ENCODE measurements around the gene XKR8. TPM values are rescaled to one million over a fixed set of nuclear protein-coding genes. Genes with fewer than 3 reads are reported as not detected.

The XKR8 gene
- total and polyA plus RNA-seq, 2 of the 4 experiments (the other 2 are of a cell fraction), result 1.1 to 10.7 TPM

- no peaks in the 10 kb centered on the region for H3K27me3 ChIP-seq (ENCODE audit: control insufficient read depth, insufficient read depth, low read length)
- H3K79me1 ChIP-seq (ENCODE audit: low read depth in 1 of 2, low read length in 2 of 2), result peaks cover 4 to 32% of the 10 kb centered on the region in 2 experiments; a peak in 3 of 4 replicates
- TF ChIP-seq MAZ (IDR thresholded peaks at IDR 0.05; ENCODE audit: borderline replicate concordance, low read depth, low read length), result no peak
- TF ChIP-seq CTCF (conservative IDR thresholded peaks at IDR 0.05; ENCODE audit: low read depth, low read length), result no peak
- TF ChIP-seq RAD21 (IDR thresholded peaks at IDR 0.05; ENCODE audit: low read length), result no peak
- TF ChIP-seq USF2 (IDR thresholded peaks at IDR 0.05; ENCODE audit: low read depth, low read length), result no peak
- no peak for TF ChIP-seq CHD1 (IDR thresholded peaks at IDR 0.05; ENCODE audit: low read depth, low read length)
- no peak for TF ChIP-seq MAFK (IDR thresholded peaks at IDR 0.05; ENCODE audit: low read depth, low read length)
- no peak for TF ChIP-seq SMC3 (IDR thresholded peaks at IDR 0.05; ENCODE audit: low read depth, low read length)
- TF ChIP-seq POLR2A (IDR thresholded peaks at IDR 0.05; ENCODE audit: low read depth, low read length), result no peak
- TF ChIP-seq RCOR1 (IDR thresholded peaks at IDR 0.05; ENCODE audit: insufficient replicate concordance, low read length), result no peak
- no peak for TF ChIP-seq CEBPB (IDR thresholded peaks at IDR 0.05; ENCODE audit: low read depth, low read length)
- no peak for TF ChIP-seq FOS (IDR thresholded peaks at IDR 0.05; ENCODE audit: low read depth, low read length)
- TF ChIP-seq RFX5 (IDR thresholded peaks at IDR 0.05; ENCODE audit: low read depth, low read length), result no peak
- TF ChIP-seq NFE2L2 (IDR thresholded peaks at IDR 0.05; ENCODE audit: low read depth, low read length), result no peak
- no peak for TF ChIP-seq ELK1 (IDR thresholded peaks at IDR 0.05; ENCODE audit: borderline replicate concordance, low read depth, low read length)
- peaks cover 17% of the 10 kb centered on the region for H3K4me1 ChIP-seq (ENCODE audit: control insufficient read depth, insufficient read depth, low read length)
- peak overlapping the region; percentile 71 for H4K91ac ChIP-seq (ENCODE audit: insufficient read depth, low read depth, low read length)
- H2BK120ac ChIP-seq (ENCODE audit: low read depth, low read length), result peak overlapping the region; percentile 43
- 95% methylated on average over 4 of the region's 4 CpGs; no CpG with 5 or more reads in 1 of the 2 experiments for WGBS, 2 experiments (ENCODE audit: extremely low coverage in 2 of 2, insufficient read length in 1 of 2)
- ChIA-PET CTCF (no interaction called here), POLR2A (ENCODE audit: unreplicated experiment) (interaction anchor here (0.7 kb wide), 1 partner anchor 12 kb away, joined by 4 read pairs; no protein-coding TSS in a partner anchor)
- peak overlapping the region; percentile 5; the same call in 1 of the 2 replicates for H3K18ac ChIP-seq (ENCODE audit: low read depth, low read length)
- peak overlapping the region; percentile 83 for H3K4ac ChIP-seq (ENCODE audit: low read depth, low read length)
- peaks cover 22% of the 10 kb centered on the region for H3K9me1 ChIP-seq (ENCODE audit: insufficient read depth, low read length)
- H2AK9ac ChIP-seq (replicated peaks; ENCODE audit: low read depth, low read length, poor library complexity), result no peak overlapping the region
- H4K5ac ChIP-seq (ENCODE audit: low read depth, low read length), result peak overlapping the region; percentile 23; the same call in 1 of the 2 replicates
- H2AFZ ChIP-seq (replicated peaks; ENCODE audit: low read length, poor library complexity), result no peak overlapping the region
- ATAC-seq (ENCODE audit: low read depth) (no peak), DNase-seq (no peak)
- H3K23ac ChIP-seq (ENCODE audit: low read depth, low read length), result peak overlapping the region; percentile 44; the same call in 1 of the 2 replicates
- peak overlapping the region; percentile 60 to 70; a peak in 3 of 4 replicates for H4K8ac ChIP-seq (ENCODE audit: low read depth in 2 of 2, low read length in 2 of 2)
- peak overlapping the region; percentile 68; the same call in 1 of the 2 replicates for H2AK5ac ChIP-seq (ENCODE audit: low read depth, low read length)
- H2BK15ac ChIP-seq (ENCODE audit: low read depth, low read length), result peak overlapping the region; percentile 21; the same call in 2 of the 3 replicates
- peak overlapping the region; percentile 33 for H3K27ac ChIP-seq (ENCODE audit: insufficient read depth, low read length)
- no peak overlapping the region for H3K4me2 ChIP-seq (ENCODE audit: low read depth, low read length)
- peak overlapping the region; percentile 54 for H2BK20ac ChIP-seq (ENCODE audit: low read depth, low read length)
- H3K9me3 ChIP-seq (ENCODE audit: control insufficient read depth, insufficient read depth, low read length), result no peaks in the 10 kb centered on the region
- H3K9ac ChIP-seq (ENCODE audit: low read depth, low read length), result no peak overlapping the region
- H2BK5ac ChIP-seq (ENCODE audit: low read depth, low read length, poor library complexity, severe bottlenecking), result peak overlapping the region; percentile 72
- H3K14ac ChIP-seq (replicated peaks; ENCODE audit: low read depth, low read length), result peak overlapping the region; percentile 6
- in situ Hi-C loops (cut with MboI; ENCODE audit: low sequenced_read_pairs) (no loop called here), dilution Hi-C loops (cut with HindIII; ENCODE audit: low sequenced_read_pairs, unreplicated experiment) (no loop called here), intact Hi-C loops (cut with micrococcal nuclease) (no loop called here)
- no peak overlapping the region for H3K56ac ChIP-seq (ENCODE audit: extremely low read depth, insufficient read depth, low read length)
- no peak overlapping the region for H3K4me3 ChIP-seq (ENCODE audit: insufficient read depth, low read depth, low read length)
- no TSS peak for BruUV-seq (replicated peaks)
- H4K20me1 ChIP-seq (ENCODE audit: insufficient read depth, low read length), result no peaks in the 10 kb centered on the region
- H3K36me3 ChIP-seq (ENCODE audit: control insufficient read depth, insufficient read depth, low read length), result peaks cover 32% of the 10 kb centered on the region; the same call in 1 of the 2 replicates
Observed at GRCh38 chr1:27967884-27968466, 8.2 kb downstream of the XKR8 start.

Measured in IMR-90 (cell line).